HG03575 (cell line): ENCODE data around the gene ABLIM2.

Experiments
- ATAC-seq: cut with Tn5 transposase; IDR thresholded peaks from one replicate; pipeline ENCODE4 v1.9.1; 2021; ENCODE audit not compliant: unreplicated experiment, insufficient number of reproducible peaks, low FRiP score; ENCODE audit errors: extremely low read depth

ABLIM2 gene

GRCh38 chr4:8067274-8067936 lies 91.2 kb downstream of the ABLIM2 start:
- no peak for ATAC-seq

- ATAC-seq, result no peak
Measured at GRCh38 chr4:8066336-8066931, 92.2 kb downstream of the ABLIM2 start.

GRCh38 chr4:8063974-8064563 lies 94.5 kb downstream of the ABLIM2 start:
- ATAC-seq, result no peak

- ATAC-seq, result no peak
Measured at GRCh38 chr4:8061573-8061972, 97.0 kb downstream of the ABLIM2 start.

GRCh38 chr4:8061145-8061544 lies 97.5 kb downstream of the ABLIM2 start:
- no peak for ATAC-seq

- no peak for ATAC-seq
Measured at GRCh38 chr4:8060632-8061031, 98.0 kb downstream of the ABLIM2 start.

- no peak for ATAC-seq
Measured at GRCh38 chr4:8058031-8058479, 100.6 kb downstream of the ABLIM2 start.

- no peak for ATAC-seq
Measured at GRCh38 chr4:8055206-8055605, 103.4 kb downstream of the ABLIM2 start.

GRCh38 chr4:8053688-8054449 lies 104.7 kb downstream of the ABLIM2 start:
- no peak for ATAC-seq

- ATAC-seq, result no peak
Measured at GRCh38 chr4:8052160-8052691, 106.4 kb downstream of the ABLIM2 start.

- ATAC-seq, result no peak
Measured at GRCh38 chr4:8051644-8052043, 107.0 kb downstream of the ABLIM2 start.

GRCh38 chr4:8050555-8051206 lies 107.9 kb downstream of the ABLIM2 start:
- ATAC-seq, result no peak

- no peak for ATAC-seq
Measured at GRCh38 chr4:8050180-8050554, 108.4 kb downstream of the ABLIM2 start.

- ATAC-seq, result no peak
Measured at GRCh38 chr4:8048856-8049676, 109.5 kb downstream of the ABLIM2 start.

GRCh38 chr4:8047837-8048678 lies 110.6 kb downstream of the ABLIM2 start:
- no peak for ATAC-seq

GRCh38 chr4:8046925-8047541 lies 111.6 kb downstream of the ABLIM2 start:
- no peak for ATAC-seq

- ATAC-seq, result no peak
Measured at GRCh38 chr4:8045909-8046308, 112.7 kb downstream of the ABLIM2 start.
